Ovary (tissue), 3 donors: ENCODE results near the gene KEL.

ENCODE experiments used
- EP300 ChIP-seq: sonication (generic); formaldehyde crosslinking; IDR thresholded peaks from one replicate; pipeline ENCODE4 v1.6.1; 2017; ENCODE audit warnings: antibody characterized with exemption
- POLR2A ChIP-seq: fragments of 450-650 bp; IDR thresholded peaks from one replicate; pipeline ENCODE4 v1.6.1; 2017; ENCODE audit warnings: antibody characterized with exemption, mild to moderate bottlenecking, moderate library complexity
- TF ChIP-seq, protein P1 (sequence below), 3 donors: fragments of 450-650 bp in 2 of 3; fragments of 200-600 bp in 1 of 3; IDR thresholded peaks; one replicate each; pipeline versions ENCODE4 v1.5.1 to v1.8.0; 2016 to 2022; ENCODE audit warnings: antibody characterized with exemption in 3 of 3, mild to moderate bottlenecking in 1 of 3
- donor health status: DM: no; HTN: no; CAD: no.

DNA sequence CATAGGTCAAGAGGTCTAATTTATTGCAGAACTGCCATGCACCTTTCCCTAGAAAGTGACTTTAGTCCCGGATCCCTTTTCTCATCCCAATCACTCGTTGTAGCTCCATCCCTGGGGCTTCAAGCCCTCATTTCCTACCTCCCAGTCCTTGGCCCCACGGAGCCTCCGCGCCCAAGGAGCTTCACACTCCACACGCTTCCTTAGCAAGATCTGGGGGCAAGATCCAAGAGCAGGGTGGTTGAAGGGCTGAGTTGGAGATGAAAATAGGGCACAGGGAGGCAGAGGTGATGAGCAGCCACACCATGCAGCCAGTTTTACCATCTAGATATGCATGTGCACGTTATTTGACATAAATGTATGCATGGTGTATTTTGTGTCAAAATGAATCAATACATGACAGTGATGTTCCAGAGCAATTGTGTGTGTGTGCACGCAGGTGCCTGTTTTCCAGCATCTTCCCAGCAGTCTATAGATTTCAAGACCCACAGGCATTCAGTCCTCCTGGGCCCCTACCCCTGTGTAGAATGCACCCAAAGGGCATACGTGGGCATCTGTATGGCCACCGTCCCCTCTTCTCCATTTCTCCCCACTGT, 70.6 kb downstream of the KEL start:
- TF ChIP-seq, protein P1, sequence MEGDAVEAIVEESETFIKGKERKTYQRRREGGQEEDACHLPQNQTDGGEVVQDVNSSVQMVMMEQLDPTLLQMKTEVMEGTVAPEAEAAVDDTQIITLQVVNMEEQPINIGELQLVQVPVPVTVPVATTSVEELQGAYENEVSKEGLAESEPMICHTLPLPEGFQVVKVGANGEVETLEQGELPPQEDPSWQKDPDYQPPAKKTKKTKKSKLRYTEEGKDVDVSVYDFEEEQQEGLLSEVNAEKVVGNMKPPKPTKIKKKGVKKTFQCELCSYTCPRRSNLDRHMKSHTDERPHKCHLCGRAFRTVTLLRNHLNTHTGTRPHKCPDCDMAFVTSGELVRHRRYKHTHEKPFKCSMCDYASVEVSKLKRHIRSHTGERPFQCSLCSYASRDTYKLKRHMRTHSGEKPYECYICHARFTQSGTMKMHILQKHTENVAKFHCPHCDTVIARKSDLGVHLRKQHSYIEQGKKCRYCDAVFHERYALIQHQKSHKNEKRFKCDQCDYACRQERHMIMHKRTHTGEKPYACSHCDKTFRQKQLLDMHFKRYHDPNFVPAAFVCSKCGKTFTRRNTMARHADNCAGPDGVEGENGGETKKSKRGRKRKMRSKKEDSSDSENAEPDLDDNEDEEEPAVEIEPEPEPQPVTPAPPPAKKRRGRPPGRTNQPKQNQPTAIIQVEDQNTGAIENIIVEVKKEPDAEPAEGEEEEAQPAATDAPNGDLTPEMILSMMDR (IDR thresholded peaks at IDR 0.05), result no peak
- TF ChIP-seq EP300, result no peak
- TF ChIP-seq POLR2A, result no peak
